Ectodermal cell (in vitro differentiated cells): ENCODE data around the gene PARP3.

Experiments used
- H3K27ac ChIP-seq: 2 replicates; pipeline ENCODE4 v1.7.0; 2013; ENCODE audit warnings: mild to moderate bottlenecking, low read depth, low read length; ENCODE audit not compliant: insufficient read depth, poor library complexity, severe bottlenecking
- H3K27me3 ChIP-seq: 2 replicates; pipeline ENCODE4 v1.7.0; 2013; ENCODE audit warnings: mild to moderate bottlenecking, low read length; ENCODE audit not compliant: insufficient read depth, control insufficient read depth, poor library complexity, severe bottlenecking
- H3K36me3 ChIP-seq: one replicate; pipeline ENCODE4 v1.7.0; 2013; ENCODE audit warnings: low read length; ENCODE audit not compliant: control insufficient read depth, insufficient read depth
- H3K4me1 ChIP-seq: one replicate; pipeline ENCODE4 v1.7.0; 2013; ENCODE audit warnings: low read length; ENCODE audit not compliant: control insufficient read depth, insufficient read depth
- H3K4me3 ChIP-seq: 2 replicates; pipeline ENCODE4 v1.7.0; 2013; ENCODE audit warnings: low read depth, low read length, control low read depth; ENCODE audit not compliant: insufficient read depth
- H3K9me3 ChIP-seq: 2 replicates; pipeline ENCODE4 v1.7.0; 2013; ENCODE audit warnings: mild to moderate bottlenecking, low read length, moderate library complexity; ENCODE audit not compliant: control insufficient read depth
- WGBS, 2 experiments: methylation state at CpG; one replicate each; pipeline ENCODE4 v1.1.7; 2013; ENCODE audit warnings: missing lambda C conversion rate in 2 of 2; 5-methylcytosine and 5-hydroxymethylcytosine counted together

The PARP3 gene

GRCh38 chr3:51997172-51997571 lies 55.0 kb downstream of the PARP3 start:
- Histone ChIP-seq H3K9me3 (no peaks in the 10 kb centered on the region), H3K27ac (no peak overlapping the region), H3K27me3 (no peaks in the 10 kb centered on the region), H3K4me3 (no peak overlapping the region), H3K4me1 (peaks cover 14% of the 10 kb centered on the region), H3K36me3 (peaks cover 22% of the 10 kb centered on the region)
- 85 to 89% methylated on average over 2 of the region's 2 CpGs for WGBS, 2 experiments

GRCh38 chr3:51997935-51998596 lies 55.9 kb downstream of the PARP3 start:
- Histone ChIP-seq H3K36me3 (peaks cover 15% of the 10 kb centered on the region), H3K4me1 (peaks cover 23% of the 10 kb centered on the region), H3K9me3 (no peaks in the 10 kb centered on the region), H3K4me3 (no peak overlapping the region), H3K27ac (no peak overlapping the region), H3K27me3 (no peaks in the 10 kb centered on the region)
- WGBS, 2 experiments = 56 to 57% methylated on average over 6 of the region's 7 CpGs
